GM12878 (cell line): Measurements from ENCODE around the gene DENND1A. TPM values are rescaled to one million over a fixed set of nuclear protein-coding genes. Genes with fewer than 3 reads are reported as not detected.

Experiments used
- ATAC-seq: fragments of 200-7000 bp; cut with Tn5 transposase; 3 replicates; pipeline ENCODE4 v1.9.1; 2020; ENCODE audit warnings: mild to moderate bottlenecking, moderate library complexity
- BruUV-seq: library from RNA; stranded (reverse); fragments of 400-500 nt; replicated peaks from 2 replicates; lab custom pipeline; 2021; lab: Mats Ljungman, UMichigan
- CTCF ChIA-PET: fragments of 300-600 bp; sonication (Branson Sonifier 250); formaldehyde crosslinking; extraction: SDS; loops from one replicate; lab custom pipeline; 2021; ENCODE audit warnings: inconsistent platforms; lab: Yijun Ruan, JAX
- POLR2A ChIA-PET: fragments of 350-600 bp; formaldehyde crosslinking; extraction: SDS; loops from one replicate; lab custom pipeline; 2021; ENCODE audit warnings: inconsistent platforms; lab: Charles Lee
- RAD21 ChIA-PET: fragments of 300-600 bp; sonication (Branson Sonifier 250); formaldehyde crosslinking; loops from one replicate; lab custom pipeline; 2023; ENCODE audit warnings: antibody characterized with exemption; ENCODE audit not compliant: unreplicated experiment; lab: Charles Lee
- SMC1A ChIA-PET: fragments of 300-600 bp; sonication (Branson Sonifier 250); formaldehyde crosslinking; loops from one replicate; lab custom pipeline; 2023; ENCODE audit not compliant: unreplicated experiment, uncharacterized antibody; lab: Charles Lee
- DNase-seq: peaks from one replicate; pipeline ENCODE4 v3.0.0-alpha.2; 2011; ENCODE audit warnings: low read depth, low spot score
- FAIRE-seq: peaks from 3 replicates; lab custom pipeline; 2011; peaks lifted over from hg19 to GRCh38; lab: Jason Lieb, UNC
- H2AFZ ChIP-seq: 2 replicates; pipeline ENCODE4 v1.6.0; 2011; ENCODE audit warnings: low read depth, low read length, control low read depth; ENCODE audit not compliant: control insufficient read depth
- H3K27ac ChIP-seq: 2 replicates; pipeline ENCODE4 v1.5.1; 2011; ENCODE audit warnings: control low read depth; ENCODE audit not compliant: control insufficient read depth, insufficient read depth
- H3K27me3 ChIP-seq, 2 experiments: replicated peaks in 1 of 2; 2 replicates each; pipeline versions ENCODE4 v1.6.0 to v1.6.1; 2011; ENCODE audit warnings: low read length in 1 of 2; ENCODE audit not compliant: control insufficient read depth in 2 of 2, insufficient read depth in 2 of 2
- H3K36me3 ChIP-seq, 2 experiments: 2 replicates each; pipeline ENCODE4 v1.5.1; 2011; ENCODE audit warnings: low read length in 1 of 2; ENCODE audit not compliant: control insufficient read depth in 2 of 2, insufficient read depth in 2 of 2
- H3K4me1 ChIP-seq: 2 replicates; pipeline ENCODE4 v1.6.1; 2011; ENCODE audit warnings: mild to moderate bottlenecking, low read length, moderate library complexity, mixed read lengths; ENCODE audit not compliant: control insufficient read depth, insufficient read depth
- H3K4me2 ChIP-seq: 2 replicates; pipeline ENCODE4 v1.6.0; 2011; ENCODE audit warnings: control low read depth; ENCODE audit not compliant: control insufficient read depth, insufficient read depth
- H3K4me3 ChIP-seq: fragments of 200-600 bp; sonication (generic); 2 replicates; pipeline ENCODE4 v1.5.1; 2016
- H3K79me2 ChIP-seq: 2 replicates; pipeline ENCODE4 v1.6.0; 2011; ENCODE audit warnings: low read length; ENCODE audit not compliant: control insufficient read depth, insufficient read depth
- H3K9ac ChIP-seq: 2 replicates; pipeline ENCODE4 v1.8.0; 2011; ENCODE audit warnings: low read length, control low read depth, mixed read lengths; ENCODE audit not compliant: control insufficient read depth, insufficient read depth
- H3K9me3 ChIP-seq: replicated peaks from 3 replicates; pipeline ENCODE4 v1.5.1; 2011; ENCODE audit warnings: mild to moderate bottlenecking, low read length; ENCODE audit not compliant: control insufficient read depth, insufficient read depth
- H4K20me1 ChIP-seq: 2 replicates; pipeline ENCODE4 v1.6.0; 2011; ENCODE audit not compliant: control insufficient read depth, insufficient read depth
- FOXK2 ChIP-seq: fragments of 450-650 bp; IDR thresholded peaks from 2 replicates; pipeline ENCODE4 v1.6.1; 2017; ENCODE audit warnings: mild to moderate bottlenecking, moderate library complexity
- MTA2 ChIP-seq: fragments of 450-650 bp; IDR thresholded peaks from 2 replicates; pipeline ENCODE4 v1.6.1; 2016; ENCODE audit warnings: low read depth, mild to moderate bottlenecking, moderate library complexity
- NR2C2 ChIP-seq: IDR thresholded peaks from 2 replicates; pipeline ENCODE4 v1.6.1; 2011; ENCODE audit warnings: borderline replicate concordance, low read depth; ENCODE audit not compliant: control insufficient read depth, insufficient read length
- RAD51 ChIP-seq: fragments of 450-650 bp; IDR thresholded peaks from 2 replicates; pipeline ENCODE4 v1.6.1; 2016; ENCODE audit warnings: moderate library complexity, mild to moderate bottlenecking, inconsistent platforms
- SIN3A ChIP-seq: IDR thresholded peaks from 2 replicates; pipeline ENCODE4 v1.6.1; 2012; ENCODE audit warnings: low read depth, low read length, improper control_type of control experiment
- TCF7 ChIP-seq: IDR thresholded peaks from 2 replicates; pipeline ENCODE4 v1.6.1; 2014; ENCODE audit warnings: antibody characterized with exemption, borderline replicate concordance
- YBX1 ChIP-seq: fragments of 450-650 bp; IDR thresholded peaks from 2 replicates; pipeline ENCODE4 v1.6.1; 2016; ENCODE audit warnings: antibody characterized with exemption
- ZNF622 ChIP-seq: fragments of 450-650 bp; IDR thresholded peaks from 2 replicates; pipeline ENCODE4 v1.6.1; 2017; ENCODE audit warnings: mild to moderate bottlenecking, inconsistent platforms
- WGBS: methylation state at CpG from one replicate; pipeline ENCODE4 v1.1.6; 2016; ENCODE audit warnings: low lambda C conversion rate; ENCODE audit not compliant: insufficient replicate concordance, insufficient coverage; ENCODE audit errors: missing lambda C conversion rate; 5-methylcytosine and 5-hydroxymethylcytosine counted together
- in situ Hi-C: fragments of 300-500 bp; cut with MboI; formaldehyde crosslinking; loops from 9 replicates; pipeline ENCODE4 v1.14.3; 2018; ENCODE audit warnings: mixed read lengths
- intact Hi-C: fragments of 100-400 bp; cut with micrococcal nuclease; formaldehyde crosslinking; loops from one replicate; pipeline ENCODE4 v1.14.2; 2022; ENCODE audit not compliant: unreplicated experiment
- polyA plus RNA-seq, 11 experiments: library from polyadenylated mRNA; depleted of rRNA in 4 of 11; unstranded in 6 of 11; stranded (reverse) in 5 of 11; fragments of >200 nt; fragmentation: Nextera tagmentation in 4 of 11; fragmentation: Illumina TruSeq in 1 of 11; extraction: Ambion mirVana in 4 of 11; extraction: Trizol in 1 of 11; gene quantifications; 1 replicate in 1 of 11; 2 replicates in 10 of 11; pipeline versions ENCODE4 v1.2.1 to v1.2.3, GENCODE V29; 2011 to 2016; ENCODE audit warnings: inconsistent platforms in 2 of 11, missing spikeins in 2 of 11, low read depth in 1 of 11
- total RNA-seq, 4 experiments: library from RNA; depleted of rRNA in 3 of 4; stranded (reverse); fragments of >200 nt in 3 of 4; fragmentation: Illumina TruSeq in 1 of 4; extraction: Trizol in 1 of 4; gene quantifications; 2 replicates each; pipeline versions ENCODE4 v1.2.1 to v1.2.3, GENCODE V29; 2013 to 2021

The DENND1A gene
- total and polyA plus RNA-seq, 10 of the 15 experiments (the other 5 are each of a cell fraction or from before 2014, with no cell fraction given): 14.1 to 48.6 (median 35.2) TPM

GRCh38 chr9:123421186-123421585, 508.7 kb downstream of the DENND1A start:
- SMC1A ChIA-PET: no interaction called here
- peaks cover 2% of the 10 kb centered on the region for H3K4me1 ChIP-seq
- TF ChIP-seq ZNF622: no peak
- no peak for TF ChIP-seq RAD51
- TF ChIP-seq NR2C2: no peak
- no peak for TF ChIP-seq SIN3A
- no peak for TF ChIP-seq TCF7
- TF ChIP-seq YBX1: no peak
- no peak for TF ChIP-seq FOXK2
- TF ChIP-seq, all 136 proteins: peak for 0
- no peak overlapping the region for H3K9ac ChIP-seq
- ATAC-seq (no peak), DNase-seq (no peak), FAIRE-seq (no peak)
- no peaks in the 10 kb centered on the region for H4K20me1 ChIP-seq
- H2AFZ ChIP-seq: no peak overlapping the region
- no peak overlapping the region for H3K4me2 ChIP-seq
- no peak overlapping the region for H3K27ac ChIP-seq
- no peaks in the 10 kb centered on the region for H3K79me2 ChIP-seq
- 94% methylated on average over 13 of the region's 13 CpGs for WGBS
- H3K9me3 ChIP-seq: no peaks in the 10 kb centered on the region
- no peaks in the 10 kb centered on the region for H3K27me3 ChIP-seq
- peaks cover 4 to 5% of the 10 kb centered on the region in 2 experiments; a peak in 2 of 4 replicates for H3K36me3 ChIP-seq
- intact Hi-C loops: no loop called here
- BruUV-seq: no TSS peak
- RAD21 ChIA-PET: no interaction called here
- in situ Hi-C loops: no loop called here
- CTCF ChIA-PET: no interaction called here
- POLR2A ChIA-PET: no interaction called here
- H3K4me3 ChIP-seq: no peak overlapping the region

DNA sequence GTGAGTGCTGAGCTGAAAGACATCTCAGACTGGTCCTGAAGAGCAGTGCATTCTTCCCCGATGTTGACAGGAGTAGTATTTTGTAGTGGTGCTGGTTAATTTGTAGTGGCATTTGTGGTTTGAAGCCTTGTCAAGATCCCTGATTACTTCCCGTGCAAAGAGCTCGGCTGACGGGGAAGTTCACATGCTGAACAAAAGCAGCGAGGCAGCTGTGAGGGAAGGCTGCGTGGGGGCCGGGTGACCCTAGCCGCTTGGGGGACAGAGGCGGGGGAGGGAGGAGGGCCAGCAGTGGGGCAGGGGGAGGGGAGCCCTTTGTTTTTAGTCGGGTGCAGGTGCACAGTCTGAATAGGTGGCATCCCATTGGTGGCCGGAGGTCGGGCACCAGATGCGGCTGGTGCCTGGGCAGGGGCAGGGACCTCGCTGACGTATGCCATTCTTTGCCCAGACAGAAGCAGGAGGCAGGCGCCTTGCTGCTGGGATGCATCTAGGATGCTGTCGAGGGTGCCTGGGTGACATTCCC, 509.3 kb downstream of the DENND1A start:
- BruUV-seq: no TSS peak
- 72% methylated on average over 14 of the region's 17 CpGs for WGBS
- peaks cover 4 to 5% of the 10 kb centered on the region in 2 experiments; a peak in 2 of 4 replicates for H3K36me3 ChIP-seq
- H3K79me2 ChIP-seq: no peaks in the 10 kb centered on the region
- in situ Hi-C loops (no loop called here), intact Hi-C loops (no loop called here)
- H4K20me1 ChIP-seq: no peaks in the 10 kb centered on the region
- FAIRE-seq (no peak), ATAC-seq (no peak), DNase-seq (no peak)
- ChIA-PET SMC1A (no interaction called here), POLR2A (no interaction called here), CTCF (no interaction called here), RAD21 (no interaction called here)
- no peak overlapping the region for H3K27ac ChIP-seq
- H2AFZ ChIP-seq: no peak overlapping the region
- H3K9me3 ChIP-seq: no peaks in the 10 kb centered on the region
- no peaks in the 10 kb centered on the region for H3K27me3 ChIP-seq
- H3K4me3 ChIP-seq: no peak overlapping the region
- H3K4me1 ChIP-seq: no peaks in the 10 kb centered on the region
- no peak overlapping the region for H3K4me2 ChIP-seq
- no peak for TF ChIP-seq MTA2
- H3K9ac ChIP-seq: no peak overlapping the region
